ENCODE data around the gene TLE3. TPM values are rescaled to one million over a fixed set of nuclear protein-coding genes. Genes with fewer than 3 reads are reported as not detected.

Gene TLE3
- total RNA-seq, 1 experiment from 2014 or later: 98.2 TPM

- H3K4me2 ChIP-seq (ENCODE audit: insufficient read depth, insufficient read length, low read length): no peak overlapping the region
- no peak overlapping the region for H2BK20ac ChIP-seq (ENCODE audit: low read depth, low read length, poor library complexity, severe bottlenecking)
- H3K18ac ChIP-seq (ENCODE audit: insufficient read length, low read depth, low read length): no peak overlapping the region
- no peak overlapping the region for H3K56ac ChIP-seq (ENCODE audit: insufficient read length, low read depth, low read length)
- H3K4me1 Mint-ChIP-seq: peaks cover 12 to 17% of the 10 kb centered on the region in 2 experiments
- no peak overlapping the region for H2BK12ac ChIP-seq (ENCODE audit: insufficient read length, low read depth, low read length)
- H3K27ac ChIP-seq (ENCODE audit: insufficient read length, low read depth, low read length): no peak overlapping the region
- no peaks in the 10 kb centered on the region for H3K4me1 ChIP-seq (ENCODE audit: insufficient read depth, low read length)
- H2AFZ ChIP-seq (ENCODE audit: low read length): no peak overlapping the region
- peaks cover 1% of the 10 kb centered on the region; the same call in 1 of the 2 replicates for H3K27me3 Mint-ChIP-seq (ENCODE audit: low read depth)
- no peak overlapping the region for H3K14ac ChIP-seq (ENCODE audit: insufficient read depth, low read length)
- WGBS (ENCODE audit: extremely low coverage, insufficient read length, low lambda C conversion rate): no CpG with 5 or more reads among the region's 2 CpGs
- no peak overlapping the region for H3T11ph ChIP-seq (ENCODE audit: low read length)
- H4K91ac ChIP-seq (ENCODE audit: insufficient read length, low read depth, low read length): no peak overlapping the region
- H3K4me3 Mint-ChIP-seq: no peak overlapping the region
- H2AK5ac ChIP-seq (ENCODE audit: insufficient read length, low read length): no peak overlapping the region
- no peaks in the 10 kb centered on the region for H3K36me3 Mint-ChIP-seq (ENCODE audit: insufficient read depth in 1 of 3, low read depth in 3 of 3)
- H3K23me2 ChIP-seq (ENCODE audit: insufficient read length, low read depth, low read length, poor library complexity, severe bottlenecking): no peaks in the 10 kb centered on the region
- no peaks in the 10 kb centered on the region for H4K20me1 ChIP-seq (ENCODE audit: control insufficient read depth, insufficient read depth, insufficient read length)
- H3K4ac ChIP-seq (ENCODE audit: low read depth, low read length): no peak overlapping the region
- H3K79me2 ChIP-seq (ENCODE audit: insufficient read depth, low read length): no peaks in the 10 kb centered on the region
- H3K9me3 Mint-ChIP-seq: no peaks in the 10 kb centered on the region
- H3K27ac Mint-ChIP-seq: no peak overlapping the region
- no peaks in the 10 kb centered on the region for H3K9me3 ChIP-seq (ENCODE audit: control insufficient read depth, low read depth, low read length)
- H2BK120ac ChIP-seq (ENCODE audit: low read depth, low read length, poor library complexity, severe bottlenecking): no peak overlapping the region
- no peak overlapping the region for H4K5ac ChIP-seq (ENCODE audit: insufficient read length, low read depth, low read length)
- no peak overlapping the region for H3K23ac ChIP-seq (ENCODE audit: insufficient read length, low read depth, low read length)
- H2BK5ac ChIP-seq (ENCODE audit: insufficient read length, low read length): no peak overlapping the region
- no peak overlapping the region for H4K8ac ChIP-seq (replicated peaks; ENCODE audit: insufficient read length, low read depth, low read length)
- H3K9ac ChIP-seq (ENCODE audit: extremely low read depth, insufficient read length, low read length): no peak overlapping the region
- TF ChIP-seq, protein P1, sequence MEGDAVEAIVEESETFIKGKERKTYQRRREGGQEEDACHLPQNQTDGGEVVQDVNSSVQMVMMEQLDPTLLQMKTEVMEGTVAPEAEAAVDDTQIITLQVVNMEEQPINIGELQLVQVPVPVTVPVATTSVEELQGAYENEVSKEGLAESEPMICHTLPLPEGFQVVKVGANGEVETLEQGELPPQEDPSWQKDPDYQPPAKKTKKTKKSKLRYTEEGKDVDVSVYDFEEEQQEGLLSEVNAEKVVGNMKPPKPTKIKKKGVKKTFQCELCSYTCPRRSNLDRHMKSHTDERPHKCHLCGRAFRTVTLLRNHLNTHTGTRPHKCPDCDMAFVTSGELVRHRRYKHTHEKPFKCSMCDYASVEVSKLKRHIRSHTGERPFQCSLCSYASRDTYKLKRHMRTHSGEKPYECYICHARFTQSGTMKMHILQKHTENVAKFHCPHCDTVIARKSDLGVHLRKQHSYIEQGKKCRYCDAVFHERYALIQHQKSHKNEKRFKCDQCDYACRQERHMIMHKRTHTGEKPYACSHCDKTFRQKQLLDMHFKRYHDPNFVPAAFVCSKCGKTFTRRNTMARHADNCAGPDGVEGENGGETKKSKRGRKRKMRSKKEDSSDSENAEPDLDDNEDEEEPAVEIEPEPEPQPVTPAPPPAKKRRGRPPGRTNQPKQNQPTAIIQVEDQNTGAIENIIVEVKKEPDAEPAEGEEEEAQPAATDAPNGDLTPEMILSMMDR (conservative IDR thresholded peaks at IDR 0.05): no peak
- no peak overlapping the region for H2BK15ac ChIP-seq (ENCODE audit: low read depth, low read length)
- H3K27me3 ChIP-seq (ENCODE audit: insufficient read depth, low read length): no peaks in the 10 kb centered on the region
- DNase-seq: no peak
- no peaks in the 10 kb centered on the region for H3K79me1 ChIP-seq (ENCODE audit: insufficient read depth, low read depth, low read length, poor library complexity, severe bottlenecking)
Measured at GRCh38 chr15:70032509-70032908, 65.2 kb downstream of the TLE3 start.

Measured in H9 (cell line).